Cardiac septum (tissue), 1 donor: ENCODE data around the gene DNM1L. TPM values are rescaled to one million over a fixed set of nuclear protein-coding genes. Genes with fewer than 3 reads are reported as not detected.
"Not testable (repeated sequence)": the region's sequence is repeated elsewhere in the genome, so short reads cannot be mapped to it uniquely, and the experiment has no call there.

ENCODE experiments used
- DNase-seq: peaks from one replicate; pipeline ENCODE4 v3.0.0-alpha.2; 2020; ENCODE audit warnings: low spot score
- intact Hi-C: fragments of 100-400 bp; cut with DNase I; formaldehyde crosslinking; loops from one replicate; pipeline ENCODE4 v1.14.0; 2022
- total RNA-seq: library from RNA; stranded (reverse); fragmentation: NEBNext Ultra II Directional; extraction: Animal tissue kit (Norgen Biotek cat#: 25700); gene quantifications from one replicate; pipeline ENCODE4 v1.2.1, GENCODE V29; 2021
- donor health status: DM: no; HTN: no; CAD: no.

The DNM1L gene
- total RNA-seq, 1 donor from 2014 or later: 67.3 TPM

GRCh38 chr12:32692358-32692757 lies 13.3 kb downstream of the DNM1L start:
- DNase-seq: no peak
- intact Hi-C loops: no loop called here

- intact Hi-C loops: no loop called here
- no peak for DNase-seq
Observed at GRCh38 chr12:32693036-32693435, 13.9 kb downstream of the DNM1L start.

GRCh38 chr12:32695787-32696186 lies 16.7 kb downstream of the DNM1L start:
- no peak for DNase-seq
- intact Hi-C loops: no loop called here

GRCh38 chr12:32697445-32697844 lies 18.3 kb downstream of the DNM1L start:
- intact Hi-C loops: no loop called here
- no peak for DNase-seq

GRCh38 chr12:32698285-32698684 lies 19.2 kb downstream of the DNM1L start:
- intact Hi-C loops: no loop called here
- DNase-seq: no peak

GRCh38 chr12:32699437-32699836 lies 20.3 kb downstream of the DNM1L start:
- DNase-seq, intact Hi-C loops: not testable (repeated sequence)

GRCh38 chr12:32702473-32702872 lies 23.4 kb downstream of the DNM1L start:
- intact Hi-C loops: no loop called here
- no peak for DNase-seq

- intact Hi-C loops: no loop called here
- no peak for DNase-seq
Observed at GRCh38 chr12:32702946-32703345, 23.8 kb downstream of the DNM1L start.

- intact Hi-C loops: no loop called here
- DNase-seq: no peak
Observed at GRCh38 chr12:32705783-32706182, 26.7 kb downstream of the DNM1L start.

GRCh38 chr12:32706335-32707024 lies 27.4 kb downstream of the DNM1L start:
- intact Hi-C loops: no loop called here
- no peak for DNase-seq

GRCh38 chr12:32708926-32709325 lies 29.8 kb downstream of the DNM1L start:
- intact Hi-C loops: no loop called here
- DNase-seq: no peak

- no peak for DNase-seq
- intact Hi-C loops: no loop called here
Observed at GRCh38 chr12:32714772-32715171, 35.7 kb downstream of the DNM1L start.

GRCh38 chr12:32718926-32719325 lies 39.8 kb downstream of the DNM1L start:
- DNase-seq: no peak
- intact Hi-C loops: no loop called here

GRCh38 chr12:32725308-32725707 lies 46.2 kb downstream of the DNM1L start:
- intact Hi-C loops, DNase-seq: not testable (repeated sequence)

GRCh38 chr12:32726286-32726685 lies 47.2 kb downstream of the DNM1L start:
- intact Hi-C loops: no loop called here
- DNase-seq: no peak

GRCh38 chr12:32727237-32727636 lies 48.1 kb downstream of the DNM1L start:
- no peak for DNase-seq
- intact Hi-C loops: no loop called here

- intact Hi-C loops: no loop called here
Observed at GRCh38 chr12:32734952-32735351, 55.9 kb downstream of the DNM1L start.

GRCh38 chr12:32736445-32736844 lies 57.3 kb downstream of the DNM1L start:
- intact Hi-C loops: no loop called here
- DNase-seq: no peak

More at GRCh38 chr12:32734952-32735351, 55.9 kb downstream of the DNM1L start:
- no peak for DNase-seq

GRCh38 chr12:32737715-32738114 lies 58.6 kb downstream of the DNM1L start:
- no peak for DNase-seq
- intact Hi-C loops: no loop called here

GRCh38 chr12:32739279-32739678 lies 60.2 kb downstream of the DNM1L start:
- intact Hi-C loops: no loop called here
- no peak for DNase-seq

GRCh38 chr12:32742133-32742532 lies 63.0 kb downstream of the DNM1L start:
- intact Hi-C loops: no loop called here
- DNase-seq: no peak

- intact Hi-C loops: no loop called here
- no peak for DNase-seq
Observed at GRCh38 chr12:32743264-32743663, 64.2 kb downstream of the DNM1L start.
